Activated CD4-positive, alpha-beta T cell treated with anti-CD3 and anti-CD28 coated beads, Interleukin-2, amount 50 U/mL, for 48 hours (primary cell): Measurements from ENCODE around the gene SFPQ.
"Not testable (repeated sequence)": the region's sequence is repeated elsewhere in the genome, so short reads cannot be mapped to it uniquely, and the experiment has no call there.

Experiments
- DNase-seq, 2 experiments: peaks; one replicate each; pipeline ENCODE4 v3.0.0-alpha.2; 2020

SFPQ gene

DNA sequence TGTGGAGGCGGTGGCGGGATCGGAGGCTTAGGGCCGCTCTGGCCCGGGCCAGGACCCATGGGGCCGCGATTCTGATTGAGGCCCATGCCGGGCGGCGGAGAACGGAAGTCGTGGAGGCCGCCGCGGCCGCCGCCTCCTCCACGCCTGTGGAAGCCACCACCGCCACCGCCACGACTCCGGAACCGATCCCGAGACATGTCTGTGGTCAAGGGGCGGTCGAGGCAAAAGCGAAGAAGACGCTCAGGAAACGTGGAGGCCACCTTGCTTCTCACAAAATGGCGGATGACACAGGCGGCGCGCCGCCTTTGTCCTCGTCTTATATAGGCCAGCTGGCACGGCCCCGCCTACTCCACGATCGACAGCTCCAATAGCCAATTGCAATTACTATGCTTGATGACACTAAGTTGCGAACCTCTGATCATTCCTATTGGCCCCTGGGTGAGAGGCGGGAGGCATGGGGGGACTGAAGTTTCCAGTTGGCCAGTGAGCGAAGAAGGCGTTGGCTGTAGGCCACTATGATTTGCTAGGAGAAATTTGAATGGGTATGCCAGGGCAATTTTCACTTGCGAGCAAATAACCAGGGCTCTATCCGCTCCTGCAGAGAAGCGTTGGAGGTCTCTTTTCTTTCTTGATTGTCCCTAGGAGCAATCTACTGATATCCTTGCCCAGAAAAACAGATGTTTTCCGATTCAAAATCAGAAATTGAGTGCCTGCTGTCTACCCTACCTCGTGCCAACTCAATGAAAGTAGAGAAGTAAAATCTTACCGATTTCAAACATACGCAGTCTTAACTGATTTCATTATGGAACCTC lies at the start of gene SFPQ:
SFPQ (minus strand) TSS at position 293 of the 812 bp plus-strand sequence; CDS start at position 197, 96 bp downstream.
- peak; percentile 97 to 98 for DNase-seq

DNA sequence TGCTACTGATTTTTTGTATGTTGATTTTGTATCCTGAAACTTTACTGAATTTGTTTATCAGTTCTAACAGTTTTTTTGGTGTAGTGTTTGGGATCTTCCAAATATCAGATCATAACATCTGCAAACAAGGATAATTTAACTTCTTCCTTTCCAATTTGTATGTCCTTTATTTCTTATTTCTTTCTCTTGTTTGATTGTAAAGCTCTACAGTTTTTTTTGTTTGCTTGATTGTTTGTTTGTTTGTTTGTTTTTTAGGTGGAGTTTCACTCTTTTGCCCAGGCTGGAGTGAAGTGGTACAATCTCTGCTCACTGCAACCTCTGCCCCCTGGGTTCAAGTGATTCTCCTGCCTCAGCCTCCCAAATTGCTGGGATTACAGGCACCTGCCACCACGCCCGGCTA lies 43.8 kb upstream of the SFPQ start:
- not testable (repeated sequence) for DNase-seq

GRCh38 chr1:35231287-35231686 lies 38.3 kb upstream of the SFPQ start:
- DNase-seq, result no peak

- DNase-seq, result no peak
Observed at GRCh38 chr1:35229587-35230360, 36.8 kb upstream of the SFPQ start.

- DNase-seq, result no peak
Observed at GRCh38 chr1:35226546-35226945, 33.6 kb upstream of the SFPQ start.

GRCh38 chr1:35223084-35223630 lies 30.2 kb upstream of the SFPQ start:
- DNase-seq, result no peak

GRCh38 chr1:35222322-35223083 lies 29.6 kb upstream of the SFPQ start:
- no peak for DNase-seq

DNA sequence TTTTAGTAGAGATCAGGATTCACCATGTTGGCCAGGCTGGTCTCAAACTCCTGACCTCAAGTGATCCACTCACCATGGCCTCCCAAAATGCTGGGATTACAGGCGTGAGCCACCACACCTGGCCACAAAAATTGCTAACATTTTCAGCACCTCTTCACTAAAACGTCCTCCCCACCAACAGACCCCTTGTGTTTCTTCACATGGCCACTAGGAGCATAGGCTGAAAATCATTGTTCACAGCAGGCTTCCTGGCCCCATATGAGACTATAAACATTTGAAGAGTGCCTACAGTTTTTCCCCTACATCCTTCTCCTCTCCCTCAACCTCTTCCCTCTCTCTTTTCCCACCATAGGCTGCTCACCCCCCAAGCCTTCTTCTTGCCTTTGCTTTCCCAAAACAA lies 28.0 kb upstream of the SFPQ start:
- DNase-seq, result no peak

DNA sequence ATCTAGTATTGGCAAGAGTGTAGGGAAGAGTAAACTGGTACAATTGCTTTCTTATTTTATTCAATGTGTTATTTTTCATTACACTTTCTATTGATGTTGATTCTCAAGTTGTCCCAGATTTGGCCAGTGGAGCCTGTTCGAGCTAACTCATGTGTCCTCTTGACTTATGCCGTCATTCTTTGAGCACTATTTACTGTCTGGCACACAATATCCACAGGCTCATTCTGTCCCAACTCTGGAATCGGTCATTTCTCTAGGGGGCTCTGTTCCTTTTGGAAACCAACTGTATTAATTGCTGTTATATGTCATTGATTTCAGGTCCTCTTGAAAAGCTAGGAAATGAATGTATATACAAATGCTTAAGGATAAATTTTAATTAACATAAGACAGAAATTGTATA lies 22.4 kb upstream of the SFPQ start:
- no peak for DNase-seq

DNA sequence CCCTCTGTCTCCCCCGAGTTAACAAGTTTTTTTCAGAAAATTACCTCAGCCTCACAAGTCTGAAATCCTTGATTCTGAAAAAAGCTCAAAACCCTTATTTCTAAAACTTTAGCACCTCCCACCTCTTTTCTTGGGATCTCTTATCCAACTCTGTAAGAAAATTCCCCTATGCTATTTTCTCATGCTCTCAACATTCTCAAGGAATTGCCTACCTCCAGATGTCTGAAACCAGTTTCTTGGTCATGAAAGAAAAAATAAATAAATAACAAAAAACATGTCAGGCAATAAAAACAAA lies 18.1 kb upstream of the SFPQ start:
- DNase-seq, result no peak

GRCh38 chr1:35210321-35211119 lies 17.6 kb upstream of the SFPQ start:
- DNase-seq, result no peak

DNA sequence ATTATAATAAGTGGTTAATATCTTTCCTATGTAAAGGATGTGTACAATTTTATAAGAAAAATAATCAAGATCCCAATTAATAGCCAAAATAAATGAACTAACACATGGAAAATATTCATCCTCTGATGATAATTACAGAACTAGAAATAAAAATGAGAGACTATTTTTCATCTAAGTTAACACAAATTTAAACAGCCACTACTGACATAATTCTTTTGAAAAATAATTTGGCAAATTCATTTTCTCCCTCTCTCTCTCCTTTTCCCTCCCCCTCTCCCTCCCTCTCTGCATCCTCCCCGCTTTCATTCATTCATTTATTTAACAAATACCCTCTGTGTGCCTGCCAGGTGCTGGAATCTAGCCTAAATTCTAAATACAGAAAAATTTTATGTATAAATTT lies 10.3 kb upstream of the SFPQ start:
- no peak for DNase-seq

- peak; percentile 65 to 71 for DNase-seq
Observed at GRCh38 chr1:35202048-35202719, 9.2 kb upstream of the SFPQ start.

- DNase-seq, result no peak
Observed at GRCh38 chr1:35201631-35202030, 8.7 kb upstream of the SFPQ start.

GRCh38 chr1:35192056-35192852 lies 691 bp downstream of the SFPQ start:
- DNase-seq, result peak; percentile 87 to 90

DNA sequence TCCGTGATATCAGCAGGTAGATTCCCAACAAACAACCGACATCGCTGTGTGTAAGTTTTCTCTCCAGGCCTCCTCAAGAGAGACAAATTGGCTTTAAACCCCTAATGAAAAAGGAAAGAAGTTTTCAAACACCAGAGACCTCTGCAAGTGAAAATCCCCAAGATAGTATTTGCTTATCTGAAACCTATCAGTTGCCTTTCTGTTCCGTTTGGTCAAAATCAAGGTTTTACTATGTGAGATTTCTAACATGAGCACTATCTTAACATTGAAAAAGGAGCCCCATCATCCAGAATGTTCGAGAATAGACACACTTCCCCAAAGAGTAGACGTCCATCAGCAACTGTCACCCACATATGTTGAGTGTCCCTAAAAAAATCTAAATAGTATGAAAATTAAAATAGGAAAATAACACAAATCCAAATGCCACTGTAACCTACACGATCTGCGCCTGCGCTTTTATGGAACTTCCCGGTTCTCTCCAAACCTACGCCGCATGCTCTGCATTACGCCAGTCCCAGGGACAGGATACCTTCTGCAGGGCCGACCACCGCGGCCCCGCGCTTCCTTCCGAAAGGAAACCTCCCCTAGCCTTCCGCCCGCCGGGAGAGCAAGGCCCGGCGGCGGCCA lies 1.4 kb downstream of the SFPQ start:
- DNase-seq, result no peak

GRCh38 chr1:35190784-35191183 lies 2.2 kb downstream of the SFPQ start:
- DNase-seq, result no peak

- no peak for DNase-seq
Observed at GRCh38 chr1:35188578-35189392, 4.2 kb downstream of the SFPQ start.

- no peak for DNase-seq
Observed at GRCh38 chr1:35187816-35188342, 5.1 kb downstream of the SFPQ start.
